HG03565 (cell line): ENCODE results near the gene LCN10.
"Not testable (repeated sequence)": the region's sequence is repeated elsewhere in the genome, so short reads cannot be mapped to it uniquely, and the experiment has no call there.

ENCODE experiments used
- ATAC-seq: cut with Tn5 transposase; IDR thresholded peaks from one replicate; pipeline ENCODE4 v1.9.1; 2021; ENCODE audit warnings: mild to moderate bottlenecking, moderate library complexity; ENCODE audit not compliant: unreplicated experiment

LCN10 gene

GRCh38 chr9:136773386-136774044 is 30.8 kb upstream of the LCN10 start:
- no peak for ATAC-seq

- ATAC-seq, result no peak
Measured at GRCh38 chr9:136771907-136772415, 29.2 kb upstream of the LCN10 start.

- no peak for ATAC-seq
Measured at GRCh38 chr9:136769710-136770191, 27.0 kb upstream of the LCN10 start.

- ATAC-seq, result not testable (repeated sequence)
Measured at GRCh38 chr9:136766410-136767120, 23.8 kb upstream of the LCN10 start.

- ATAC-seq, result not testable (repeated sequence)
Measured at GRCh38 chr9:136765745-136766409, 23.1 kb upstream of the LCN10 start.

- ATAC-seq, result no peak
Measured at GRCh38 chr9:136765041-136765440, 22.3 kb upstream of the LCN10 start.

GRCh38 chr9:136764301-136764891 is 21.7 kb upstream of the LCN10 start, which contains the start of gene LCN15:
LCN15 (minus strand) TSS chr9:136764518; CDS start chr9:136764488, 30 bp downstream.
- ATAC-seq, result no peak

- ATAC-seq, result no peak
Measured at GRCh38 chr9:136763649-136764035, 20.9 kb upstream of the LCN10 start.

GRCh38 chr9:136762915-136763648 is 20.3 kb upstream of the LCN10 start:
- no peak for ATAC-seq

- no peak for ATAC-seq
Measured at GRCh38 chr9:136762221-136762691, 19.5 kb upstream of the LCN10 start.

- ATAC-seq, result no peak
Measured at GRCh38 chr9:136761545-136761981, 18.8 kb upstream of the LCN10 start.

GRCh38 chr9:136760834-136761544 is 18.2 kb upstream of the LCN10 start:
- ATAC-seq, result not testable (repeated sequence)

GRCh38 chr9:136760424-136760823 is 17.7 kb upstream of the LCN10 start:
- ATAC-seq, result no peak

- ATAC-seq, result no peak
Measured at GRCh38 chr9:136759436-136760325, 16.9 kb upstream of the LCN10 start.

GRCh38 chr9:136759001-136759400 is 16.3 kb upstream of the LCN10 start:
- ATAC-seq, result no peak

GRCh38 chr9:136757751-136758140 is 15.0 kb upstream of the LCN10 start:
- ATAC-seq, result no peak

GRCh38 chr9:136757328-136757727 is 14.6 kb upstream of the LCN10 start:
- no peak for ATAC-seq

GRCh38 chr9:136756836-136757235 is 14.1 kb upstream of the LCN10 start:
- ATAC-seq, result no peak

- no peak for ATAC-seq
Measured at GRCh38 chr9:136756134-136756438, 13.3 kb upstream of the LCN10 start.
